Inferior parietal cortex (tissue), 1 donor: ENCODE data around the gene ABCB6.

Experiments
- DNase-seq: peaks from one replicate; pipeline ENCODE4 v3.0.0-alpha.2; 2016; ENCODE audit errors: extremely low spot score

The ABCB6 gene

DNA sequence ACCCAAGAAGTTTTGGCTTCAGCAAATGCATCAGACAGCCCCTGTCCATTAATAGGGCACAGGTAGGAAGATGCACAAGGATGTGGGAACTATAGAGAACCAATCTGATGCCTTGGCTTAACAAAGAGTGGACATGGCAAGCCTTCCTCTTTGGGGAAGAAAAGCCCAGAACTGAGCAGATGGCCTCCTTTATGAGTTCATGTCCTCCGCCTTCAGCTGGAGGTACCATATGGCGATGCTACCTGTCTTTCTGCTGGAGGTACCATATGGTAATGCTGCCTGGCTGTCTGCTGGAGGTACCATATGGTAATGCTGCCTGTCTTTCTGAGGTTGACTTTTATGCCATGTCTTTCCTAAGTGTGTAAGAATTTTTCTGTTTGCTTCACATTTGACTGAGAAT is 34.6 kb downstream of the ABCB6 start:
- DNase-seq: no peak

DNA sequence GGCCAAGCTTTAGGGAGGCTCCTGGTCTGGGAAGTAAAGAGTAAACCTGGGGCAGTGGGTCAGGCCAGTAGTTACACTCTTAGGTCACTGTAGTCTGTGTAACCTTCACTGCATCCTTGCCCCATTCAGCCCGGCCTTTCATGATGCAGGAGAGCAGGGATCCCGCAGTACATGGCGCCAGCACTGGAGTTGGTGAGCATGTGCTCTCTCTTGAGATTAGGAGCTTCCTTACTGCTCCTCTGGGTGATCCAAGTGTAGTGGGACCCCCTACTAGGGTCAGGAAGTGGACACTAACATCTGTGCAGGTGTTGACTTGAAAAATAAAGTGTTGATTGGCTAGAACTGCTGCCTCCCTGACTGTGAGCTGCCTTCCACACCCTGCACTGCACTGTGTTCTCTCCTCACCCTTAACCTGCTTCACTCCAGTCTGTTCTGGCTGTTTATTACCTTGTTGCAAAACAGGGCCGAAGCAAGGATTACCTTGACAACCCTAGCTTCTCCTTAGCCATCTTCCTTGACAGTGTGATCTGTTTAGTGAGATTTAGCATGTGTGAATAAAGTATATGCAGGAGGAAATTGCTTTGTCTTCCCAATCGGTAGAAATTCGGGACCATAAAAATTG is 35.5 kb downstream of the ABCB6 start:
- DNase-seq: no peak

DNA sequence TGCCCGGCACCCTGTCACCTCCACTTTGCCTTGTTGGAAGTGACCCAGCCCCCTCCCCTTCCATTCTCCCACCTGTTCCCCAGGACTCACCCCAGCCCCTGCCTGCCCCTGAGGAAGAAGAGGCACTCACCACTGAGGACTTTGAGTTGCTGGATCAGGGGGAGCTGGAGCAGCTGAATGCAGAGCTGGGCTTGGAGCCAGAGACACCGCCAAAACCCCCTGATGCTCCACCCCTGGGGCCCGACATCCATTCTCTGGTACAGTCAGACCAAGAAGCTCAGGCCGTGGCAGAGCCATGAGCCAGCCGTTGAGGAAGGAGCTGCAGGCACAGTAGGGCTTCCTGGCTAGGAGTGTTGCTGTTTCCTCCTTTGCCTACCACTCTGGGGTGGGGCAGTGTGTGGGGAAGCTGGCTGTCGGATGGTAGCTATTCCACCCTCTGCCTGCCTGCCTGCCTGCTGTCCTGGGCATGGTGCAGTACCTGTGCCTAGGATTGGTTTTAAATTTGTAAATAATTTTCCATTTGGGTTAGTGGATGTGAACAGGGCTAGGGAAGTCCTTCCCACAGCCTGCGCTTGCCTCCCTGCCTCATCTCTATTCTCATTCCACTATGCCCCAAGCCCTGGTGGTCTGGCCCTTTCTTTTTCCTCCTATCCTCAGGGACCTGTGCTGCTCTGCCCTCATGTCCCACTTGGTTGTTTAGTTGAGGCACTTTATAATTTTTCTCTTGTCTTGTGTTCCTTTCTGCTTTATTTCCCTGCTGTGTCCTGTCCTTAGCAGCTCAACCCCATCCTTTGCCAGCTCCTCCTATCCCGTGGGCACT is 36.2 kb downstream of the ABCB6 start:
- no peak for DNase-seq

DNA sequence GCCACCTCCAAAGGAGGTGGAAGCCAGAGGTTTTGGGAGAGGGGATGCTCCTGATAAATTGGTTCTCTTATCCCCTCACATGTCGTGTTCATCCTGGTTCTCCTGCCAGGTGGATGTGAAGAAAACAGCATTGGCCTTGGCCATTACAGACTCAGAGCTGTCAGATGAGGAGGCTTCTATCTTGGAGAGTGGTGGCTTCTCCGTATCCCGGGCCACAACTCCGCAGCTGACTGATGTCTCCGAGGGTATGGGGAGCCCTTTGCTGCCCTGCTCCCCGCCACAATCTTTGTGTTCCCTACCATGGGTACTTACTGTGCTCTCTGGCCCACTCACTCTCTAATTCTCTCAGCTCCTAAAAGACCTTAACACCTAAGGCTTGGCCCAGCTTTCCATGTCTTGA is 37.2 kb downstream of the ABCB6 start:
- no peak for DNase-seq

DNA sequence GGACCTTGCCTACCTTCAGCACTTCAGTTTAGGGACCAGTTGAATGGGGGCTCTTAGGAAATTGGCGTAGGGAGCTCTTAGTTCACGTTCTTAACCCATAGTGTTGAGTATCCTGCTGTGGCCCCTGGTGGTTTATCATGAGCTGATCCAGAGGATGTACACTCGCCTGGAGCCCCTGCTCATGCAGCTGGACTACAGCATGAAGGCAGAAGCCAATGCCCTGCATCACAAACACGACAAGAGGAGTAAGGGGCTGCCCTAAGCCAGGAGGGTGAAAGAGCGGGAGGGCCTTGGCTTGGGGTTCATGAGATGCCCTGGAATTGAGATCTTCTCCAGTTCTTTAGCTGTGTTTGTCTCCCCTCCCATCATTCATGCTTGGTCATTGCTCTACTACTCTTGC is 37.8 kb downstream of the ABCB6 start:
- DNase-seq: no peak

DNA sequence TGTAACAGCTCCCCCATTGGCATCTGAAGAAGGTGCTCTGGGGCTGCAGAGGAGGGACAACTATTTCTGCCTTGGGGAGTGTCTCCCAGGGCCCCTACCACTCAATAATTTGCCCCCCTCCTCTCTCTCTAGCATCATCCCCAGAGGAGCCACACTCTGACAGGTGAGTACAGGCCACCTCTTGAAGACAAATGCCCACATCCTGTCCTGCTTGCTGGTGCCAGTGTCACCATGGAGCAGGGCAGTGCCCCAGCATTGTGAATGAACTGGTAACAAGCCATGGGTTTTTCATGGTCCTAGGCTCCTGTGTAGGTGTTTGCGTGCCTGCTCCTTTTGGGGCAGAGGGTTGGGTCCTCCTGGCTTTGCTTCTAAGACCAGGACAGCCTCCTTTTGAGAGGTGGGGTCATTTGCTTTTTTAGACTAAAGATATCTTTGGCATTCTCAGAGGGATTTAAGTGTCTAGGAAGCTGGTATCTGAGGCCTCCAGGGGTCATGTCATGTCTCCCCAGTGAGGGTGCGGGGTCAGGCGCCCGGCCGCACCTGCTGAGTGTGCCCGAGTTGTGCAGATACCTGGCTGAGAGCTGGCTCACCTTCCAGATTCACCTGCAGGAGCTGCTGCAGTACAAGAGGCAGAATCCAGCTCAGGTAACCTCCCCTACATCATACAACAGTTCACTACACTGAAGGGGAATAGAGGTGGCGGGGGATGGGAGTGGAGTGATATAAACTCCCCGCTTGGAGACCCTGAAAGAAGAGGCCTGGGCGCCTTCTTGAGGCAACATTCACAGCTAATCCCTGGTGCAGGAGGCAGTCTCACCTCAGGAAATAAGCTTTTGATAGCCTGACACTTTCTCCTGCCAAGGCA is 38.9 kb downstream of the ABCB6 start:
- no peak for DNase-seq

DNA sequence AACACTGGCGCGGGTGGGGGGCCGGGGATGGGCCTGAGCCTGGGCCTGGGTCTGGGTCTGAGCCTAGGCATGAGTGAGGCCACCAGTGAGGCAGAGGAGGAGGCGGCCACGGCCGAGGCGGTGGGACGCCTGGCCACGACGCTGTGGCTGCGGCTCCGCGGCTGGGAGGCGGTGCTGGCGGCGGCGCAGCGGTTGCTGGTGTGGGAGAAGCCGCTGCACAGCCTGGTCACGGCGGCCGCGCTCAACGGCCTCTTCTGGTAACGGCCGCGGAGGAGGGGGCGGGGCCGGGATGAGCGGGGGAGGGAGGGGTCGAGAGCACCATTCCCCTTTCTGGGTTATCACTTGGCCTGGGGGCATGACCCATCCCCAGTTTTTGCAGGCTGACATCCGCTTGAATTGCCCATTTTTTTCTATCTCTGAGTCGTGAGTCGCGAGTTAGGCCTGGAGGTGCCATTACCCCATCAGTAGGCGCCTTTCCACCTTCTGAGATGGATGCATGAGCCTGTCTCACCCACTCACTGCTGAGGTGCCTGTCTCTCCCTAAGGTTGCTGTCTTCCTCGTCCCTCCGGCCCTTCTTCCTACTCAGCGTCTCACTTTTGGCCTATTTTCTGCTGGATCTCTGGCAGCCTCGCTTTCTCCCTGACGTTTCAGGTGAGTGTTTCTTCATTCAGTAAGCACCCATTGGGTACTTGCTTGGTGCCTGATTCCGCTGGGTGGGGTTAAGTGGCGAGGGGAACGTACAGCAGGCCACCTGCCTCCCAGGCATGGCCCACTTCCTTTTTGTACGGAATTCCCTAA is 40.2 kb downstream of the ABCB6 start:
- DNase-seq: no peak

DNA sequence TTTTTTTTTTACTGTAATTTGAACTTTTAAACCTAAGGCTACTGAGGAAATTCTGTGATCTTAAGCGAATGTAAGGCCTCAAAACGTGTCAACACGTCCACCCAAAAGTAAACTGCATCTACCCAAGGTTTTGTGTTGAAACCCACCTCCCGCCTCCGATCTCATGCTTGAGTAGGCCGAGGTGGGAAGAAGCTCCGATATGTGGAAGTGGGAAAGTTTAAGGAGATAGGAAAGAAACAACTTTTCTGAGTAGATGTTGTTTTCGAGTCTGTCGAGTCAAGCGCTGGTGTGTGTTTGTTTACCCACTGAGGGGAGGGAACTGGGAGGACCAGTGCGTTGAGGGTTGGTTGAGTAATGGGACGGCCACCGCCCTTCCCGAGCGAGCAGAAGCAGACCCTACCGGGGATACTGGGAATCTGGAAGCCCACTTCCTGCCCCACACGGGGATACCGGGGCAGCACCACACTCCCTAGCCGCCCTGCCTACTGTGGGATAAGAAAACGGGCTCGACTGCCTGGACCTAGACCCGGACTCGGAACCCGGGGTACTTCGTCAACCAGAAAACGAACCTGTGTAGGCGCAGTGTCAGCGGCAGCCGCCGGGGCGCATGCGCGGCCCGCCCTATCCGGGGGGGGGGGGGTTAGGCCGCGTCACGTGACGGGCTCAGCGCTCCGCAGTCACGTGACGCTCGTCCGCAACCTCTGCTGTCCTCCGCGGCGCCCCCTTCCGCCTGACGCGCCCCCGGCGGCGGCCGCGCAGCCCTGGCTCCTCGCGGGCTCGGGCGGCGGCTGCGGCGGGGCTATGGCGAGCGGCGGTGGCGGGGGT is 41.0 kb downstream of the ABCB6 start, which contains the start of gene RETREG2:
Gene RETREG2, plus strand, starts transcription at position 724 of the 825 bp plus-strand sequence. Its CDS starts 78 bp downstream, at position 802.
- DNase-seq: peak; percentile 80

DNA sequence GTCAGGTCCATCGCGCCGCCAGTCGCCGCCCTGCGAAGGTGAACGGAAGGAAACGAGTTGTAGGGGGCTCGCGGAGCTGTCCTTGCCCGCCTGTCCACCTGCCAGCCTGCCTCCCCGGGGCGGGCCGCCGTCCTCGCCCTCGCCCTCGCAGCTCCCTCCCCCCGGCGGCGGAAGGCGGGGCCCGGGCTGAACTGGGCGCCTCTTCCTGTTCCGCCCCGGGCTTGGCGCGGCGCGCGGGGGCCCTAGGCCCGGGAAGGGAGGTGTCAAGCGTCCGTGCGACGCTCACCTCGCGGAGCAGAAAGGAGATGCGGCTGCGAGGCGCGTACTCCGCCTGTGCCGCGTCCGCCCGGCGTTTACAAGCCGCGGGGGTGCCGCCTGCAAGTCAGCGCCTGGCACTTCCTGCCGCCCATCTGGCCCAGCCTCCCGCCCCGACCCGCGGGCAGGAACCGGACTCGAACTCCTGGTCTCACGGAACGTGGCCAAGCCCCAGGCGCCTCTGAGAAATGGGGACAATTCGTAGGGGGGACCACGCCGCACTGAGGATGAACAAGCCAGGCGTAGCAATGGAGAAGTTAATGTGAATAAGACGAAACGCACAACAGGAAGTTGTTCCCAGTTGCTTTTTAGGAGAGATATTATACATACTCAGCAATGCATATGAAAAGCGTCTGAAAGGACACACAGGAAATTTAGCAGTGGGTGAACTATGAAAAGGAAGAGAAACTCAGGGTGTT is 41.8 kb downstream of the ABCB6 start, which contains the start of gene CNPPD1:
Gene CNPPD1, minus strand, starts transcription at position 108 of the 734 bp plus-strand sequence. Its CDS starts 97 bp downstream, at position 11.
- peak; percentile 84 for DNase-seq

DNA sequence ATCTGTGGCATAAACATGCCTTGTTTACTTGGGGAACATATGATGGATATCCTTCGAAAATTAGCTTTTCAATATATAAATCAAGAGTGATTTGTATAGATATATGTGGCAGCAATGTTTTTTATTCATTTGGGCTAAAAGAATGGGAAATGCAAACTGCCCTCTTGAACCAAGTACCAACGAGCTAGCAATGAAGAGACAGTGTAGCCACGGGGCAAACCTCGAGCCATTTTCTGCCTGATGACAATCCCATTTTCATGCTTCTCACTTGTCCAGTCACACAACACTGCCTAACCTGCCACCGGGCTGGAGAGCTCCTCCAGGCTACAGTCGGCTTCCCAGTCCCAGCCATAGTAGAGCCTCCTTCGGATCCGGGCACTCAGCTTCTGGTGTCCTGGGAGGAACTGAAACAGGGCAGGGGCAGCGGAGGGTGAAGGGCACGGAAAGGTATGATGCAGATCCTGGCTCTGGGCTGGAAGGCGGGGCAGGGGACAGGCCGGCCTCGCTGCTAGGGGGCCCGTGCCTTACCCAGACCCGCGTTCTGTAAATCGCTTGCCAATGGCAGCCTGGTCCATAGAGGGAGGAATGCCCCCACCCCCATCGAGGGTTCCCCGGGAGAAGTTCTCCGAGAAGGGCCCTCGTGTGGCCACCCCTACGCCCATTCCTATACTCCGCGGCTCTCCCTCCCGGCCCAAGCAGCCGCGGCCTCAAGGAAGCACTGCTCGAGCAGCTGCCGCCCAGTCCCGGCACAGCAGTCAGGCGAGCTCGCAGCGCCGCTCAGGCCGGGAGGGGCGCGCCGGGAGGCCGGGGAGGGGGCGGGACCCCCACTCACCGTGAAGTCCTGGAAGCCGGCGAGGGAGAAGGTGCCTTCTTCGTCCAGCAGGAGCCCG is 42.6 kb downstream of the ABCB6 start:
- no peak for DNase-seq

DNA sequence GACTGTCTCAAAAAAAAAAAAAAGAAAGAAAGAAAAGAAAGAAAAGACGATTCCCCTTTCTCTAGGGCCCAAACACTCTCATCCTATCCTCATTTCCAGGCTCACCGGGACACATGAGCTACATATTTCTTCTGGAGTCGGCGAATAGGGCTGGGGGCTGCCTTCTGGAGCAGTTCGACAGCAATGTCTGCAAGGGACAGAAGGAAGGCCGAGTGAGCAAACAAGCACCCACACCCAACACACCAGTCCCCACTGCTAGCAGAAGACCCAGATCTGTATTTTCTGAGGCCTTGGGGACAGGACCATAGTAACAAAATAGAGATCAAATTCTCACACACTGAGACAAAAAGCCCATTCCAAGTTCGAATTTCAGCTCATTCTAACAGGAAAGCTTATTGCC is 43.3 kb downstream of the ABCB6 start:
- DNase-seq: no peak

DNA sequence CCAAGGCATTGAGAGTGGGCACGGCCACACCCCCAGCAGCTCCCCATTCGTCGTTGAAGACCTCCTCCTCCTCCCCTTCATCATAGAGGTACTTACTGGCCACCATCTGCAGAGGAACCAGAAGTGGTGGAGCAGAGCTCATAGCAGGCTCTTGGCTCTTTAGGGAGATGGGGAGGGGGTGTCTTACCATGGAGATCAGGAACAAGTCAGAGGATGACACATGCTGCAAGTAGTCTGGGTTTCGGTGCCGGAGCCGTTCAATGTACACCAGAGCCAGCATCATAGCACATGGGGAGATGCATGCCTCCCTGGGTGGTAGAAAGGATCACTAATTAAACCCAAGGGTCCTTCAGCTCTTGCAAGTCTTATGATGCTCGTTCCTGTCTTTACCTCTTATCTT is 44.0 kb downstream of the ABCB6 start:
- no peak for DNase-seq

DNA sequence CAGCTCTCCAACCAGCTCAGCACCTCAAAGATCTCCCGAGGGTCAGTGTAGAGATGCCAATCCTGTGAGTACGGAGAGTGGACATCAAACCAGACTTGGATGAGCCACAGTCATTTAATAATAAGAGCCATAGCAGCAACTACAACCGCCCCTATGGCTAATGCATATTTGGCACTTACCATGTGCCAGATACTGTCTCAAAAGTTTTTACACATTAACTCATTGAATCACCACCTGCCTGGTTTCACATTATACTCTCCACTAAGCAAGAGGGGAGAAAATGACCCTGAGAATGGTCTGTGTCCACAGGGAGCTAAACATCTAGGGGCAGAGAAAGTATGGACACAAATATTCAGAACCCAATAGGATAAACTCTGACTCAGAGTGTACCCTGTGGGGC is 44.6 kb downstream of the ABCB6 start:
- DNase-seq: no peak

DNA sequence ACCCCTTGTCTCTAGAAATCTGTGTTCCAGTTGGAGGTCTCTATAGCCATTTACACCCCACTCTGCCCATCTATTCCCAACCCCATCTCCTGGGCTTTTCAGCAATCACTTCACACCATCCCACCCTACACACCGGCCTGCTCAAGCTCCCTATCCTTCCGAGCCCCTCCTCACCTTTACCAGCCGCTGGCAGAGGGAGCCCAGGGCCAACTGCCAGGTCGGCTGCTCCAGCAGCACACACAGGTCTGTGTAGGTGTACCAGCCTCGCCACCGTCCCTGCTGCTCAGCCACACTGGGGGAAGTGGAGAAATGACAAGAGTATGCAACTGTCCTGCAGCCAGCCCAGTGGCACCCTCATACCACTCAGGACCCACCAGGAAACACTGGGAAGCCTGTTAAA is 45.6 kb downstream of the ABCB6 start:
- DNase-seq: no peak

DNA sequence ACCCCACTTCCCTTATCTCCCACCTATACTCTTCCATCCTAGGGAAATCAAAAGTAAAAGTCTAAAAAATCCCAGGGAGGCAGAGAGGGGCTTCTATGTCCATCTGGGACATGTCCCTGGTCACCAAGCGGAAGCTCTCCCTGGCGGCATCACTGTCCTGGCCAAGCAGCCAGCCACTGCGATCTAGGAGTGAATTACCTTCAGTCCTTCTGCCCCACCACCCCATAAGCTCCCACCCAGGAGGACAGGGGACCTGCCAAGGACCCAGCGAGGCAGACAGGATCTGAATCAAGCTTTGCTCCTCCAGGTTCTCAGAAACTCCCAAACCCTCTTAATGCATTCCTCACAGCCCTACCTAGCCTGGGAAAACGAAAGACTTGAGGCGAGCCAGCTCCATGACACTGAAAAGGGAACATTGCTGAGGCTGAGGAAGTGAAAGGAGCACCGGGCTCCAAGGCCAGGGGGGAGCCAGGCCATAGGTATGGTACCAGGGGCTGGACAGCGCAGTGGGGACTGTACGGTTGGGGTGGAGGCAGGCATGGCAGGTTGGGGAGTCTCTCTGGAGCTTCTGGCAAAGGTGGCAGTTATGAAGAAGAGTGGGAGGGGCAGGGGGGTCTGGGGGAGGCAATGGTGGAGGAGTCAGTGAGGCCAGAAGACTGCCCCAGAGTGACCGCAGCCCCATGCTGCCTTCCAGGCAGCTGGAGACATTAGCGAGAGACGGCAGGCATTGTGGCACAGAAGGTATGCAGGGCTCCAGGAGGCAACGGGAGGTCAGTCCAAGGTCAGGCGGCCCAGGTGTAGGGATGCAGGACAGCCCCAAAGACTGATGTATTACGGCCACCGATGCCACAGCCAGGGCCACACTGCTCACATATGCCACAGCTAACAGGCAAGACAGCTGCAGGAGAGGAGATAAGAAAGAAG is 46.3 kb downstream of the ABCB6 start:
- DNase-seq: no peak

DNA sequence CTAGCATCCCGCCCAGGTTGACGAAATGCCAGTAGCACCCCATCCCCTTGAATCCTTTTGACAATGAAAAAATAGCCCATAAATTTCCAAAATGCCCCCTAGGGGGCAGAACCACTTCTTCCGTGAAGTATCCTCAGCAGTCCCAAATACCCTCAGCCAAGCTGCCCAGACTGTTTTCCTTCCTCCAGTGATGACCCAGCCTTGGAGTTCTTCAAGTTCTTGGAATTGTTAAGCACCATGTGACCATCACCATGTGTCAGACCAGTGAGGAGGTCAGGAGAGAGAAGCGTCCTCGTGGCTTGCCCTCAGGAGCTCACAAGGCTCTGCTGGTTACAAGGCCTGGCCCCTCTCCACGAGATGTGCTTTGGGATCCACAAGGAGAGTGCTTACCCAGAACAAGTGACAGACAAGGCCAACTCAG is 47.5 kb downstream of the ABCB6 start:
- DNase-seq: peak; percentile 77

DNA sequence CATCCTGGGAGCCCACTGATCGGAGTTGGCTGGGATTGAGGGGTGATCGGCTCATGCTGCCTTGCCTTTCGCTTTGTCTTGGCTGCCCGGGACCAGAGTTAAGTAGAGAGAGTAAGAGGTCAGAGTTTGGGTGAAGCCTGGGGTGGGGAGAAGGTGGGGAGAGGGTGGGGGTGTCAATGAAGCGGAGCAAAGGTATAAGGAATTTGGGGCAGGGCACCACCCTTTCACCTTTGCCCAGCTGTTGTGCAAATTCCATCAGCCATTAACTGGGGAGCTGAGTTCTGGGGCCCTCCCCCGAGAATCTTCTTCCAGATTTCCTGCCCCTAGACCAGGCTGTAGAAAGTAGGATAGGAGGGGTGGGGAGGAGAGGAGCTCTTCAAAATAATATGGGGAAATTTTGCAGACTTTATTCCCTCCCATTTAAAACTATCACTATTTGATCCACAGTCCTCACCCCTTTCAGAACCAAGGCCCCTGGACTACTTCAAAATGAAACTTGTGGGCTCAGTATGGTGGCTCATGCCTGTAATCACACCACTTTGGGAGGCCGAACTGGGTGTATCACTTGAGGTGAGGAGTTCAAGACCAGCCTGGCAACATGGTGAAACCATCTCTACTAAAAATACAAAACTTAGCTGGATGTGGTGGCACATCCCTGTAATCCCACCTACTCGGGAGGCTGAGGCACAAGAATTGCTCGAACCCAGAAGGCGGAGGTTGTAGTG is 48.7 kb downstream of the ABCB6 start, which contains the start of gene SLC23A3:
Gene SLC23A3, minus strand, starts transcription at position 100 of the 725 bp plus-strand sequence. Its CDS starts 45 bp downstream, at position 55.
- DNase-seq: no peak
